Erythroblast (primary cell): ENCODE results near the gene SLC49A4.

Experiments used
- GATA1 ChIP-seq: IDR thresholded peaks from 2 replicates; pipeline ENCODE4 v1.6.1; 2011; ENCODE audit warnings: low read depth, mild to moderate bottlenecking, control low read depth, low read length, moderate library complexity
- POLR2A ChIP-seq: IDR thresholded peaks from 2 replicates; pipeline ENCODE4 v1.6.1; 2011; ENCODE audit warnings: mild to moderate bottlenecking, low read length

- TF ChIP-seq POLR2A (no peak), GATA1 (no peak)
These were observed 48.7 kb downstream of the SLC49A4 start for GRCh38 chr3:122843604-122844003.
